Measurements from ENCODE around the gene ARHGAP25. TPM values are rescaled to one million over a fixed set of nuclear protein-coding genes. Genes with fewer than 3 reads are reported as not detected.

Gene ARHGAP25
- total and polyA plus RNA-seq, 2 donors (not counting 3 experiments of a cell fraction or from before 2014, with no cell fraction given) = 0.50 to 2.0 TPM

DNA sequence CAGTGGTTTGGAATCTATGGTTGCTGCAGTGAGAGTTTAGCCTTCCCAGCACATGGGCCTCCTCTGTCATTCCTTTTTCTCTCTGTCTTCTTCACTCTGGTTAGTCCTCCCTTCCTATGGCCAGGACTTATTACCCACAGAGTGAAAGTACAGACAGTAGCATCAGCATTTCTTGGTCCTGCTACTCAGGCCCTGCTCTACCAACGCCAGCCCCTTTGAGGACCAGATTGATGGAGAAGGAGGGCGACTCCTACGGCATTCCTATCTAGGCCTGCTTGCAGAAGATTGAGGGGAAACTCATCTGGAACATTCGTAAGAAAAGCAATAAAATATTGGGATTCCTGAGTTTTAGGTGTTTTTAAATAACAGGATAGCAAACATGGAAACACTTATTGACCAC, 93.1 kb downstream of the ARHGAP25 start:
- Histone ChIP-seq H3K27me3 (ENCODE audit: control insufficient read depth in 2 of 2, insufficient read depth in 2 of 2, low read length in 2 of 2) (no peaks in the 10 kb centered on the region), H3K4me1 (ENCODE audit: control insufficient read depth, extremely low read depth, insufficient read depth, low read length) (peaks cover 37% of the 10 kb centered on the region), H3K4me3 (replicated peaks in 1 of 3; ENCODE audit: insufficient read depth in 1 of 3, low read depth in 1 of 3, low read length in 3 of 3) (no peak overlapping the region), H3K9me1 (replicated peaks; ENCODE audit: control insufficient read depth, extremely low read depth, insufficient read depth, low read length) (no peaks in the 10 kb centered on the region), H3K9ac (replicated peaks; ENCODE audit: extremely low read depth, insufficient read depth, low read length) (no peak overlapping the region), H3K27ac (ENCODE audit: insufficient read depth, low read depth, low read length) (no peak overlapping the region), H4K20me1 (replicated peaks; ENCODE audit: control insufficient read depth, extremely low read depth, insufficient read depth, low read length) (no peaks in the 10 kb centered on the region), H3K4me2 (ENCODE audit: insufficient read depth, low read length) (no peak overlapping the region), H3K9me3 (replicated peaks; ENCODE audit: control insufficient read depth, insufficient read depth, low read length) (no peaks in the 10 kb centered on the region), H3K79me2 (ENCODE audit: control insufficient read depth, insufficient read depth, low read length) (no peaks in the 10 kb centered on the region), H3K36me3 (ENCODE audit: control insufficient read depth in 2 of 2, extremely low read depth in 1 of 2, insufficient read depth in 2 of 2, low read length in 2 of 2) (no peaks in the 10 kb centered on the region), H2AFZ (ENCODE audit: low read depth, low read length) (no peak overlapping the region)
- CTCF ChIA-PET = no interaction called here
- dilution Hi-C loops (cut with MboI; ENCODE audit: extremely low pct_ligation_motif_present, low sequenced_read_pairs) = no loop called here
- POLR2A ChIA-PET = no interaction called here
- intact Hi-C loops (cut with micrococcal nuclease) = loop anchor here (2.0 kb wide), 1 partner anchor 51 kb away; no protein-coding TSS in a partner anchor
- no peak for DNase-seq (ENCODE audit: low read depth, low spot score)
- TF ChIP-seq JUN (IDR thresholded peaks at IDR 0.05; ENCODE audit: borderline replicate concordance, insufficient read depth, insufficient read length, low read depth) (no peak), POLR2A (IDR thresholded peaks at IDR 0.05; ENCODE audit: low read depth, low read length) (no peak), EZH2 (IDR thresholded peaks at IDR 0.05; ENCODE audit: borderline replicate concordance, low read depth, low read length, severe bottlenecking) (no peak), GATA2 (IDR thresholded peaks at IDR 0.05; ENCODE audit: insufficient read depth, insufficient read length, low read depth, low read length) (no peak)
- TF ChIP-seq, protein P1, sequence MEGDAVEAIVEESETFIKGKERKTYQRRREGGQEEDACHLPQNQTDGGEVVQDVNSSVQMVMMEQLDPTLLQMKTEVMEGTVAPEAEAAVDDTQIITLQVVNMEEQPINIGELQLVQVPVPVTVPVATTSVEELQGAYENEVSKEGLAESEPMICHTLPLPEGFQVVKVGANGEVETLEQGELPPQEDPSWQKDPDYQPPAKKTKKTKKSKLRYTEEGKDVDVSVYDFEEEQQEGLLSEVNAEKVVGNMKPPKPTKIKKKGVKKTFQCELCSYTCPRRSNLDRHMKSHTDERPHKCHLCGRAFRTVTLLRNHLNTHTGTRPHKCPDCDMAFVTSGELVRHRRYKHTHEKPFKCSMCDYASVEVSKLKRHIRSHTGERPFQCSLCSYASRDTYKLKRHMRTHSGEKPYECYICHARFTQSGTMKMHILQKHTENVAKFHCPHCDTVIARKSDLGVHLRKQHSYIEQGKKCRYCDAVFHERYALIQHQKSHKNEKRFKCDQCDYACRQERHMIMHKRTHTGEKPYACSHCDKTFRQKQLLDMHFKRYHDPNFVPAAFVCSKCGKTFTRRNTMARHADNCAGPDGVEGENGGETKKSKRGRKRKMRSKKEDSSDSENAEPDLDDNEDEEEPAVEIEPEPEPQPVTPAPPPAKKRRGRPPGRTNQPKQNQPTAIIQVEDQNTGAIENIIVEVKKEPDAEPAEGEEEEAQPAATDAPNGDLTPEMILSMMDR (IDR thresholded peaks at IDR 0.05; ENCODE audit: extremely low read depth in 1 of 2, insufficient read depth in 1 of 2, low read depth in 1 of 2, low read length in 2 of 2) = no peak
- TF ChIP-seq, protein P2, sequence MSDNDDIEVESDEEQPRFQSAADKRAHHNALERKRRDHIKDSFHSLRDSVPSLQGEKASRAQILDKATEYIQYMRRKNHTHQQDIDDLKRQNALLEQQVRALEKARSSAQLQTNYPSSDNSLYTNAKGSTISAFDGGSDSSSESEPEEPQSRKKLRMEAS (IDR thresholded peaks at IDR 0.05; ENCODE audit: insufficient read depth, insufficient read length) = no peak
- no TSS peak for BruUV-seq (replicated peaks)
- no peak for FAIRE-seq

All from endothelial cell of umbilical vein (primary cell).